Measurements from ENCODE around the gene CCHCR1. TPM values are rescaled to one million over a fixed set of nuclear protein-coding genes. Genes with fewer than 3 reads are reported as not detected.
"Not testable (repeated sequence)": the region's sequence is repeated elsewhere in the genome, so short reads cannot be mapped to it uniquely, and the experiment has no call there.

The CCHCR1 gene
- total RNA-seq, 2 experiments from 2014 or later: 52.5 to 57.7 TPM

DNA sequence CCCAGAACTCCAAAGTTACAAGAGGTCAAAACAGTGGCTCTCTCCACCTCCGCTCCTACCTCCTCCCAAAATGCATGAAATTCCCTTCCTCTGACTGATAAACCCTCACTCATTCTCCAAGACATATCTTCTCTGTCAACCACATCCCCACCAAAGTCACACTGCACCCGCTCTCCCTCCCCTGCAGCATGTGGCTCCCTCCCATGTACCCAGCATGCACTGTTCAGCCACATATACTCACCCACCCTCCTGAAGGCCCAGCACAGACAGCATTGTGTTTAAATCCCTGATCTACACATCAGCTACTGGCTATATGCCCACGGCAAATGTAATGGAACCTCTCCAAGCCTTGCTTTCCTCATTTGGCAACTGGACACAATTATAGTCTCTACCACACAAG is 18.4 kb upstream of the CCHCR1 start:
- H3K27ac Mint-ChIP-seq: no peak overlapping the region
- H3K4me3 Mint-ChIP-seq: no peak overlapping the region
- no peaks in the 10 kb centered on the region for H3K27me3 Mint-ChIP-seq
- POLR2A ChIA-PET: no interaction called here
- H3K9me3 Mint-ChIP-seq: no peaks in the 10 kb centered on the region
- H3K4me1 Mint-ChIP-seq: peaks cover 15% of the 10 kb centered on the region
- ATAC-seq (ENCODE audit: low read depth) (peak; percentile 57), DNase-seq (no peak)
- no peaks in the 10 kb centered on the region for H3K36me3 Mint-ChIP-seq

DNA sequence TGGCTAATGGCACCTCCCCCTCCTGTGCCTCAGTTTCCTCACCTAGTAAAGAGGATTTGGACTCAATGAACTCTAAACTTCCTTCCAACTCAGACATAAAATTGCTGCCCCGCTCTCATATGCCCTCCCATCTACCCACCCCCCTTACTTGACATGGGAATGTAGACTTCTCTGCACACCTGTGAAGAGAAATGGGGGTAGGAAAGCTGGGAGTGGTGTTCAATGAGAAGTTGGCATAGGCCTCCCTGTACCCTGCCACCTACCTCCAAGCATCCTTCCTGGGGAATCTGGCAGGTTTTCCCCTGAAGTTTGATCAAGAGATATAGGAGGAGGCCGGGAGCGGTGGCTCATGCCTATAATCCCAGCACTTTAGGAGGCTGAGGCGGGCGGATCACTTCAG is 16.8 kb upstream of the CCHCR1 start:
- peaks cover 14% of the 10 kb centered on the region for H3K4me1 Mint-ChIP-seq
- no peak for DNase-seq
- no peaks in the 10 kb centered on the region for H3K9me3 Mint-ChIP-seq
- no peak overlapping the region for H3K27ac Mint-ChIP-seq
- no peak overlapping the region for H3K4me3 Mint-ChIP-seq
- no peak for ATAC-seq (ENCODE audit: low read depth)
- no peaks in the 10 kb centered on the region for H3K27me3 Mint-ChIP-seq
- POLR2A ChIA-PET: interaction anchor here (0.7 kb wide), 1 partner anchor 230 kb away, joined by 3 read pairs; no protein-coding TSS in a partner anchor
- H3K36me3 Mint-ChIP-seq: no peaks in the 10 kb centered on the region

GRCh38 chr6:31173406-31173805 is 15.8 kb upstream of the CCHCR1 start:
- no peaks in the 10 kb centered on the region for H3K36me3 Mint-ChIP-seq
- no peaks in the 10 kb centered on the region for H3K27me3 Mint-ChIP-seq
- no peaks in the 10 kb centered on the region for H3K9me3 Mint-ChIP-seq
- no peak overlapping the region for H3K4me3 Mint-ChIP-seq
- H3K27ac Mint-ChIP-seq: no peak overlapping the region
- H3K4me1 Mint-ChIP-seq: peaks cover 8% of the 10 kb centered on the region
- DNase-seq: no peak
- POLR2A ChIA-PET: no interaction called here
- no peak for ATAC-seq (ENCODE audit: low read depth)

DNA sequence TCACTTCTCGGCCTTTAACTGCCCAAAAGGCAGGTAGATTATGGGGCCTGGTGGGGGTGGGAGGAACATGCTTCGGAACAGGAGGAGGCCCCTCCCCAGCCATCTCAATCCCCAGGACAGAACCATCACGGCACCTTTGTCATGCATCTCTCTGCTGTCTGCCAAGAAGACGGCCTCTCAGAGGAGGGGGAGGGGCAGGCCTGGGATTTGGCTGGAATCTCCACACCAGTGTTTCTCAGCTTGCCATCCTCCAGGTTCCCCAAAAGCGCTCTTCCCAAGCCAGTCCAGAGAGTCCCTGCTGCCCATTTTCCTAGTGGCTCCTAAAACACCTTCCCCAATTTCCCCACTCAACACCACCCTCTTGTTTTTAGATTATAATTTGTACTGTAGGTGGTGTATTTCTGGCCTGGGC is 15.4 kb upstream of the CCHCR1 start:
- DNase-seq (no peak), ATAC-seq (ENCODE audit: low read depth) (no peak)
- Mint-ChIP-seq H3K27me3 (no peaks in the 10 kb centered on the region), H3K27ac (no peak overlapping the region), H3K36me3 (no peaks in the 10 kb centered on the region), H3K4me1 (peaks cover 6% of the 10 kb centered on the region), H3K9me3 (no peaks in the 10 kb centered on the region), H3K4me3 (no peak overlapping the region)
- POLR2A ChIA-PET: no interaction called here

- ATAC-seq (ENCODE audit: low read depth): no peak
- no peak overlapping the region for H3K4me3 Mint-ChIP-seq
- peaks cover 5% of the 10 kb centered on the region for H3K4me1 Mint-ChIP-seq
- POLR2A ChIA-PET: no interaction called here
- H3K36me3 Mint-ChIP-seq: no peaks in the 10 kb centered on the region
- DNase-seq: no peak
- no peak overlapping the region for H3K27ac Mint-ChIP-seq
- H3K9me3 Mint-ChIP-seq: no peaks in the 10 kb centered on the region
- H3K27me3 Mint-ChIP-seq: no peaks in the 10 kb centered on the region
Observed at GRCh38 chr6:31171931-31172905, 14.6 kb upstream of the CCHCR1 start.

DNA sequence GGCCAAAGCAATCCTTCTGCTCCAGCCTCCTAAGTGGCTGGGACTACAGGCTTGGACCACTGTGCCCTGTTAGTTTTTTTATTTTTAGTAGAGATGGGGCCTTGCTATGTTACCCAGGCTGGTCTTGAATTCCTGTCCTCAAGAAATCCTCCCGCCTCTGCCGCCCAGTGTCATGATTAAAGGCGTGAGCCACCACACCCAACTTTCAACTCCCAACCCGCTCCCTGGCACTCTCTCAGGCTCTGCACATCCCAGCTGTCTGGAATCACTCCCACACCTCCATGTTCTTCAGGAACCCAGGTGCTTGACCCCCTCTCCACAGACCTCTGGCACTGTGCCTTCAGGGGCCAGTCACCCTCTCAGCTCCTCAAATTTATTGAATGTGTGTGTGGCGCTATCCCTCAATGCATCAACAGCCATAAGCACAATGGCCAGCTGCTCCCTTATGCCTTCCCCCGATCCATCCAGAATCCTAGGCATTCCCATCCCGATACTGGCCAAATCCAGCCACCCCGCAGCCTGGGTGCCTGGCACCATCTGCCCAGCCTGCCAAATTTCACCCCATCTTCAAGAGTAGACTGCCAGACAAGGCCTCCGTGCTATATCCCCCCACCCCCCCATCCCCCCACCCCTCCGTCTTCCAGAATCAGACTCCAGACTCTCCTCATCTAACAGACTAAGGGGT is 13.5 kb upstream of the CCHCR1 start:
- Mint-ChIP-seq H3K9me3 (no peaks in the 10 kb centered on the region), H3K36me3 (no peaks in the 10 kb centered on the region), H3K4me1 (peaks cover 5% of the 10 kb centered on the region), H3K27ac (no peak overlapping the region), H3K4me3 (no peak overlapping the region), H3K27me3 (no peaks in the 10 kb centered on the region)
- POLR2A ChIA-PET: no interaction called here
- ATAC-seq (ENCODE audit: low read depth) (no peak), DNase-seq (no peak)

DNA sequence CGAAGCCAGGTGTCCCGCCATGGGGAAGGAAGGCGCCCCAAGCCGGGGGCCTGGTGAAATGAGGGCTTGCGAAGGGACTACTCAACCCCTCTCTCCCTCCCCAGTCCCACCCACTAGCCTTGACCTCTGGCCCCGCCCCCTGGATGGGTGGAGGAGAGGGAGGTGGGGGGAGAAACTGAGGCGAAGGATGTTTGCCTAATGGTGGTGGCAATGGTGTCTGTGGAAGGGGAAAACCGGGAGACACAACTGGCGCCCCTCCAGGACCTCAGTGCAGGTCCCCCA is 12.9 kb upstream of the CCHCR1 start, which contains the start of gene POU5F1:
Gene POU5F1 (minus strand): TSS at position 83 of the 282 bp plus-strand sequence. CDS start 62 bp downstream, at position 21.
- no peak for DNase-seq
- no peaks in the 10 kb centered on the region for H3K36me3 Mint-ChIP-seq
- no peaks in the 10 kb centered on the region for H3K27me3 Mint-ChIP-seq
- H3K4me3 Mint-ChIP-seq: no peak within 1 kb of the TSS
- ATAC-seq (ENCODE audit: low read depth): no peak
- no peaks in the 10 kb centered on the region for H3K4me1 Mint-ChIP-seq
- no peak within 1 kb of the TSS for H3K27ac Mint-ChIP-seq
- POLR2A ChIA-PET: no interaction called here
- H3K9me3 Mint-ChIP-seq: no peaks in the 10 kb centered on the region

DNA sequence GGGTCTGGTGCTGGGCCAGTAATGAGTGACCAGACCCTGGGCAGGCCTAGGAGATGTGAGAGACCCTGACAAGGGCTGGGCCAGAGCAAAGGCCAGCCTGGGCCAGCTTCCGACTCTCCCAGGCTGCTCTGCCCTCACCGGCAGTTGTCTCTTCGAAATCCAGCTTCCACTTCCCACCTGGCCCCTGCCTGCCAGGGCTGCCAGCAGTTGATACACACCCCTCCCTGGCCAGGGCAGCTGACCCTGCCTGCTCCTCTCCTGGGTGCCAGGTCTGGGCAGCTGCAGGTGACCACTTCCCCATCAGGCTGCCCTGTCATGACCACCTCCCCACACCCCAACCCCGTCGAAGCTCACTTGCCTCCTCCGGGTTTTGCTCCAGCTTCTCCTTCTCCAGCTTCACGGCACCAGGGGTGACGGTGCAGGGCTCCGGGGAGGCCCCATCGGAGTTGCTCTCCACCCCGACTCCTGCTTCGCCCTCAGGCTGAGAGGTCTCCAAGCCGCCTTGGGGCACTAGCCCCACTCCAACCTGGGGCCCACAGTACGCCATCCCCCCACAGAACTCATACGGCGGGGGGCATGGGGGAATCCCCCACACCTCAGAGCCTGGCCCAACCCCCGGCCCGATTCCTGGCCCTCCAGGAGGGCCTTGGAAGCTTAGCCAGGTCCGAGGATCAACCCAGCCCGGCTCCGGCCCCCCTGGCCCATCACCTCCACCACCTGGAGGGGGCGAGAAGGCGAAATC is 12.4 kb upstream of the CCHCR1 start:
- not testable (repeated sequence) for H3K27ac Mint-ChIP-seq; ATAC-seq (ENCODE audit: low read depth); H3K4me1 Mint-ChIP-seq; H3K27me3 Mint-ChIP-seq; H3K9me3 Mint-ChIP-seq; H3K4me3 Mint-ChIP-seq; DNase-seq; H3K36me3 Mint-ChIP-seq
- POLR2A ChIA-PET: interaction anchor here (1.3 kb wide), 1 partner anchor 11 kb away, joined by 4 read pairs; no protein-coding TSS in a partner anchor

DNA sequence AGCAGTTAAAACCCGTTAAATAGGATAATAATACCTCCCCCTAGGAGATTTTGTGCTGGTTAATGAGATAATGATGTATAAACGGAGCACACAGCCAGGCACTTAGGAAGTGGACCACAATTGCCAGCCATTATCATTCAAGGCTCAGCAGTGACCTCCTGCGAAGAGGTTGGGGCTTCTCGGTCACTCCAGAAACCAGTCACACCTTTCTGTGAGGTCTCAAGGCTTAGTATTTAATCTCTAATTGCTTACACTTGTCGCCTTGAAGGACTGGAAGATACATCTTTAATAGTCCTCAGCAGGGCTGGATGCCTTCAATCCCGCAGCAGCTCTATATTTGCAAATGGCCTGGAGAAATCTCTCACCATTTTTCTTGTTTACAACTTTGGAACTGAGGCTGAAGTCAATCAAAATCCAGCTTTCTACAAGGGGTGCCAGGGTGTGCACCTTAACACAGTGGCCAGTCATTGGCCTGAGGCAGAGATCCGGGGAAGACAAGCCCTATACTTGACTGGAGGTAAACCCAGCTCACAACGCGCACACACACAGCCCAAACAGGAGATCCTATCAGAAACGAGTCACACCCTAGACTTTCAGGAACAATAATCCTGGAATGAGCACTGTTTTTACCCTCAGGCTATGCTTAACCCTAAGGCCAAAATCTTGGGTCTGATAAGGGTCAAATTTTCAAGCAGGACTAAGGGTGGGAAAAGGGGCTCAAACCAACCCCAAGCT is 11.7 kb upstream of the CCHCR1 start:
- no peak overlapping the region for H3K27ac Mint-ChIP-seq
- H3K27me3 Mint-ChIP-seq: no peaks in the 10 kb centered on the region
- no peaks in the 10 kb centered on the region for H3K4me1 Mint-ChIP-seq
- H3K9me3 Mint-ChIP-seq: no peaks in the 10 kb centered on the region
- H3K4me3 Mint-ChIP-seq: no peak overlapping the region
- POLR2A ChIA-PET: interaction anchor here (1.3 kb wide), 1 partner anchor 10 kb away, joined by 4 read pairs; no protein-coding TSS in a partner anchor
- no peak for DNase-seq
- ATAC-seq (ENCODE audit: low read depth): no peak
- no peaks in the 10 kb centered on the region for H3K36me3 Mint-ChIP-seq

GRCh38 chr6:31168606-31169005 is 11.0 kb upstream of the CCHCR1 start:
- Mint-ChIP-seq H3K4me1 (no peaks in the 10 kb centered on the region), H3K36me3 (no peaks in the 10 kb centered on the region), H3K4me3 (no peak overlapping the region), H3K27ac (no peak overlapping the region), H3K9me3 (no peaks in the 10 kb centered on the region), H3K27me3 (no peaks in the 10 kb centered on the region)
- POLR2A ChIA-PET: no interaction called here
- DNase-seq (no peak), ATAC-seq (ENCODE audit: low read depth) (no peak)

DNA sequence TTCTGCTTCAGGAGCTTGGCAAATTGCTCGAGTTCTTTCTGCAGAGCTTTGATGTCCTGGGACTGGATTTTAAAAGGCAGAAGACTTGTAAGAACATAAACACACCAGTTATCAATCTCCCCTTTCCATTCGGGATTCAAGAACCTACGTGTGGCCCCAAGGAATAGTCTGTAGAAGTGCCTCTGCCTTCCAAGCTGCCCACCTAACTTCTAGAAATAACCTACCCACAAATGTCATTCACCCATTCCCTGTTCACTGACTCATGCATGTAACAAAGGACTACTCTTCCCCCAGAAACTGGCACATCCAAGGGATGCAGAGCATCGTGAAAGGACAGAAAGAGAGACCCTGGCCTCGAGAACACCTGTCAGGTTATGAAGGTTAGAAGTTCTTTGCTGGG is 8.4 kb upstream of the CCHCR1 start:
- no peak overlapping the region for H3K4me3 Mint-ChIP-seq
- peaks cover 10% of the 10 kb centered on the region for H3K36me3 Mint-ChIP-seq
- DNase-seq (no peak), ATAC-seq (ENCODE audit: low read depth) (no peak)
- POLR2A ChIA-PET: interaction anchor here (1.1 kb wide), 1 partner anchor 8 kb away, joined by 3 read pairs; the partner anchor contains the start of genes CCHCR1 and TCF19
- no peaks in the 10 kb centered on the region for H3K27me3 Mint-ChIP-seq
- H3K4me1 Mint-ChIP-seq: peaks cover 14% of the 10 kb centered on the region
- no peak overlapping the region for H3K27ac Mint-ChIP-seq
- H3K9me3 Mint-ChIP-seq: no peaks in the 10 kb centered on the region

DNA sequence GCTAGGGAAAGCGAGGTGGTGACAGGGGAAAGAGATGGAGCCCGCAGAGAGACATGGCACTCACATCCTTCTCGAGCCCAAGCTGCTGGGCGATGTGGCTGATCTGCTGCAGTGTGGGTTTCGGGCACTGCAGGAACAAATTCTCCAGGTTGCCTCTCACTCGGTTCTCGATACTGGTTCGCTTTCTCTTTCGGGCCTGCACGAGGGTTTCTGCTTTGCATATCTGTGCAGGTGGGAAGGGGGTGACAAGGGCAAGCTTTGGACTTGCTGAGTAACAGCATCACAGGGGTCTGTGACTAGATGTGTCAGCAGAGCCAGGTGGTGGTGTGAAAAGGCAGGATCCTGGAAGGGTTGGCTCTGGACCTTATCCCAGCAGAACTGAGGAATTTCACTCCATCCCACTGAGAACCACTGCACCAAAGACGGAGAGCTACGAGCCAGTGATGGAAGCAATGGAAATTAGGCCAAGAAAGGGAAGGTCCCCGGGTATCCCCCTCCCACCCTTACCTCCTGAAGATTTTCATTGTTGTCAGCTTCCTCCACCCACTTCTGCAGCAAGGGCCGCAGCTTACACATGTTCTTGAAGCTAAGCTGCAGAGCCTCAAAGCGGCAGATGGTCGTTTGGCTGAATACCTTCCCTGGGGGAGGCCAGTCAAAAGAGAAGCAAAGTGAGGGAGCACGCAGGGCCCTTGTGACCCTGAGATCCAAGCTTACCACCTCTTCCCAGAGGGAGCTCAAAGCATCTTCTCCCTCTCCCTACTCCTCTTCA is 7.6 kb upstream of the CCHCR1 start:
- not testable (repeated sequence) for H3K27me3 Mint-ChIP-seq; H3K36me3 Mint-ChIP-seq; DNase-seq; H3K9me3 Mint-ChIP-seq; H3K4me3 Mint-ChIP-seq; H3K27ac Mint-ChIP-seq; ATAC-seq (ENCODE audit: low read depth)
- peaks cover 17% of the 10 kb centered on the region for H3K4me1 Mint-ChIP-seq
- POLR2A ChIA-PET: interaction anchor here (0.6 kb wide), 1 partner anchor 21 kb away, joined by 4 read pairs; no protein-coding TSS in a partner anchor
